DND-41 (cell line): ENCODE results near the gene TMEM119.
A peak's percentile ranks its signal among the peaks of the same experiment; 100 is the strongest.

Experiments used
- ATAC-seq: fragments of 200-7000 bp; cut with Tn5 transposase; 3 replicates; pipeline ENCODE4 v1.9.1; 2021; ENCODE audit warnings: low read depth; ENCODE audit not compliant: insufficient read depth
- DNase-seq: peaks from one replicate; pipeline ENCODE4 v3.0.0-alpha.2; 2020
- H2AFZ ChIP-seq: 2 replicates; pipeline ENCODE4 v1.6.0; 2012; ENCODE audit warnings: low read depth, low read length
- H3K27ac ChIP-seq: 2 replicates; pipeline ENCODE4 v1.5.1; 2012; ENCODE audit warnings: low read length, inconsistent platforms
- H3K27me3 ChIP-seq: fragments of 200-600 bp; sonication (generic); 2 replicates; pipeline ENCODE4 v1.6.0; 2012; ENCODE audit warnings: low read length, mild to moderate bottlenecking, inconsistent platforms; ENCODE audit not compliant: insufficient read depth, poor library complexity
- H3K36me3 ChIP-seq: 2 replicates; pipeline ENCODE4 v1.5.1; 2012; ENCODE audit warnings: low read length, inconsistent platforms; ENCODE audit not compliant: insufficient read depth
- H3K4me1 ChIP-seq: 2 replicates; pipeline ENCODE4 v1.5.1; 2012; ENCODE audit warnings: mild to moderate bottlenecking, low read length; ENCODE audit not compliant: insufficient read depth
- H3K4me2 ChIP-seq: 2 replicates; pipeline ENCODE4 v1.6.0; 2012; ENCODE audit warnings: mild to moderate bottlenecking, moderate library complexity, low read length, inconsistent platforms; ENCODE audit not compliant: insufficient read depth
- H3K4me3 ChIP-seq, 2 experiments: fragments of 200-600 bp in 1 of 2; shearing (Covaris generic) in 1 of 2; 2 replicates each; pipeline ENCODE4 v1.5.1; 2012 to 2016; ENCODE audit warnings: inconsistent platforms in 2 of 2, low read length in 2 of 2, mild to moderate bottlenecking in 2 of 2, low read depth in 1 of 2, moderate library complexity in 1 of 2
- H3K79me2 ChIP-seq: 2 replicates; pipeline ENCODE4 v1.6.0; 2012; ENCODE audit warnings: low read length, inconsistent platforms; ENCODE audit not compliant: insufficient read depth
- H3K9ac ChIP-seq: 2 replicates; pipeline ENCODE4 v1.6.0; 2012; ENCODE audit warnings: low read depth, mild to moderate bottlenecking, inconsistent platforms, low read length, moderate library complexity
- H3K9me3 ChIP-seq: 2 replicates; pipeline ENCODE4 v1.5.1; 2012; ENCODE audit warnings: low read length, moderate library complexity, mild to moderate bottlenecking, inconsistent platforms; ENCODE audit not compliant: insufficient read depth, severe bottlenecking
- H4K20me1 ChIP-seq: 2 replicates; pipeline ENCODE4 v1.6.0; 2012; ENCODE audit warnings: low read length; ENCODE audit not compliant: insufficient read depth
- EZH2 ChIP-seq: IDR thresholded peaks from 3 replicates; pipeline ENCODE4 v1.6.1; 2012; ENCODE audit warnings: borderline replicate concordance, low read depth, mild to moderate bottlenecking, moderate library complexity, low read length, inconsistent platforms; ENCODE audit not compliant: severe bottlenecking
- TF ChIP-seq, protein P1 (sequence below): IDR thresholded peaks from 2 replicates; pipeline ENCODE4 v1.5.1; 2012; ENCODE audit warnings: borderline replicate concordance, low read length, moderate library complexity, mild to moderate bottlenecking; ENCODE audit not compliant: poor library complexity, severe bottlenecking; ENCODE audit errors: extremely low read depth

TMEM119 gene

DNA sequence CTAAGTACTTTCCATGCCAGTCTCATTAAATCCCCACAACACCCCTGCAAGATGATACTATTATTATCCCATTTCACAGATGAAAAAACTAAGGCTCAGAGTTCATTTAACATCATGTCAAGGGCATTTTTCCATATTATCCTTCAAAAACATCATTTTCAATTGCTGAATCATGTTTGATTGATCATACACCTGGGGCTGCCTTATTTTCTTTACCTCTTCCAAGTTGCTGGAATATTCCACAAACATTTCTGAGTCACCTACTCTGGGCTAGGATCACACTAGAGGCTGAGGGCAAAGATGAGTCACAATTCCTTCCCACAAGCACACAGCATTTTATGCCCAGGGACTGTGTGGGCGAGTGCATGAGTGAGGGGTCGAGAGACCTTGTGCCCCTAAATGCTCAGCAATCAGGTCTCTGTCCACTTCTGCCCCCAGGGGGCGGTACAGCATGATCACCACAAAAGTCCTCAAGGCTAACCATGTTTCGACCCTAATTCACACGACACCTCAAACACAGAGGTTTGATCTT, 14.1 kb upstream of the TMEM119 start:
- H3K27me3 ChIP-seq: no peaks in the 10 kb centered on the region
- DNase-seq: peak; percentile 64
- TF ChIP-seq, protein P1, sequence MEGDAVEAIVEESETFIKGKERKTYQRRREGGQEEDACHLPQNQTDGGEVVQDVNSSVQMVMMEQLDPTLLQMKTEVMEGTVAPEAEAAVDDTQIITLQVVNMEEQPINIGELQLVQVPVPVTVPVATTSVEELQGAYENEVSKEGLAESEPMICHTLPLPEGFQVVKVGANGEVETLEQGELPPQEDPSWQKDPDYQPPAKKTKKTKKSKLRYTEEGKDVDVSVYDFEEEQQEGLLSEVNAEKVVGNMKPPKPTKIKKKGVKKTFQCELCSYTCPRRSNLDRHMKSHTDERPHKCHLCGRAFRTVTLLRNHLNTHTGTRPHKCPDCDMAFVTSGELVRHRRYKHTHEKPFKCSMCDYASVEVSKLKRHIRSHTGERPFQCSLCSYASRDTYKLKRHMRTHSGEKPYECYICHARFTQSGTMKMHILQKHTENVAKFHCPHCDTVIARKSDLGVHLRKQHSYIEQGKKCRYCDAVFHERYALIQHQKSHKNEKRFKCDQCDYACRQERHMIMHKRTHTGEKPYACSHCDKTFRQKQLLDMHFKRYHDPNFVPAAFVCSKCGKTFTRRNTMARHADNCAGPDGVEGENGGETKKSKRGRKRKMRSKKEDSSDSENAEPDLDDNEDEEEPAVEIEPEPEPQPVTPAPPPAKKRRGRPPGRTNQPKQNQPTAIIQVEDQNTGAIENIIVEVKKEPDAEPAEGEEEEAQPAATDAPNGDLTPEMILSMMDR: peak; percentile 73
- TF ChIP-seq EZH2: no peak
- H3K4me3 ChIP-seq: no peak overlapping the region
- ATAC-seq: peak; percentile 32; the same call in 1 of the 3 replicates
- H3K4me1 ChIP-seq: peaks cover 7% of the 10 kb centered on the region
- H3K27ac ChIP-seq: no peak overlapping the region
- no peaks in the 10 kb centered on the region for H4K20me1 ChIP-seq
- H3K9me3 ChIP-seq: peaks cover 4% of the 10 kb centered on the region
- H2AFZ ChIP-seq: no peak overlapping the region
- no peaks in the 10 kb centered on the region for H3K36me3 ChIP-seq
- H3K9ac ChIP-seq: no peak overlapping the region
- H3K79me2 ChIP-seq: no peaks in the 10 kb centered on the region
- H3K4me2 ChIP-seq: no peak overlapping the region

DNA sequence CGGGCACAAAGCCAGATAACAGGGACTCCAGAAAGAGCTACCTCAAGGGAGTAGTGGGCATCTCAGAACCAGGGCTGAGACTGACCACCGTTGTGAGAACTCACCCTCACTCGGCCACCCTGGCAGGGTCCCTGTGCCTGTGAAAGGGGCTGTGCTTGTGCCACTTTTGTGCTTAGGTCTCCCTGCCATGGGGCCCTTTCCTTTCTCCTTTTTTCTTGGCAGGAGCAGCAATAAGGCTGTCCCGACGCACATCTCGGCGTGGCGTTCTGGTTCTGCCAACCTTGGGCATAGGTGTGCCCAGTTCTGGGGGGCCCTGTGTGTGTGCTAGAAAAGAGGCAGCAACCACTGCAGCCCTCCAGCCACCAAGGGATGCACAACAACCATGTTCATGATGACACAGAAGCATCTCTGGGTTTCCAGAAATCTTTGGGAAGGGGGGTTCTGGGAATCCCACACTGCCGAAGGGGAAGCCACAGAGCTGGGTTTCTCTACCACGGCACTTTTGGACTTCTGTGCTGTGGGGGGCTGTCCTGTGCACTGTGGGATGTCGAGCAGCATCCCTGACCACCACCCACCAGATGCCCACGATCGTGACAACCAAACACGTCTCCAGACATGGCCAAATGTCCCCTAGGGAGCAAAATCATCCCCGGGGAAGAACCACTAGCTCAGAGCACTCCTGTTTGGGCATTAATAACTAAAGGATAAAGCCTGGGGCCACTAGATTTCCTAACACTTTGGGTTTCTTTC, 13.1 kb upstream of the TMEM119 start:
- Histone ChIP-seq H3K4me2 (no peak overlapping the region), H3K27me3 (no peaks in the 10 kb centered on the region), H3K9me3 (peaks cover 4% of the 10 kb centered on the region), H3K36me3 (no peaks in the 10 kb centered on the region), H3K9ac (no peak overlapping the region), H2AFZ (no peak overlapping the region), H3K27ac (no peak overlapping the region), H4K20me1 (no peaks in the 10 kb centered on the region), H3K4me3 (no peak overlapping the region), H3K79me2 (no peaks in the 10 kb centered on the region), H3K4me1 (no peaks in the 10 kb centered on the region)
- no peak for TF ChIP-seq EZH2
- DNase-seq: no peak
- ATAC-seq: no peak

DNA sequence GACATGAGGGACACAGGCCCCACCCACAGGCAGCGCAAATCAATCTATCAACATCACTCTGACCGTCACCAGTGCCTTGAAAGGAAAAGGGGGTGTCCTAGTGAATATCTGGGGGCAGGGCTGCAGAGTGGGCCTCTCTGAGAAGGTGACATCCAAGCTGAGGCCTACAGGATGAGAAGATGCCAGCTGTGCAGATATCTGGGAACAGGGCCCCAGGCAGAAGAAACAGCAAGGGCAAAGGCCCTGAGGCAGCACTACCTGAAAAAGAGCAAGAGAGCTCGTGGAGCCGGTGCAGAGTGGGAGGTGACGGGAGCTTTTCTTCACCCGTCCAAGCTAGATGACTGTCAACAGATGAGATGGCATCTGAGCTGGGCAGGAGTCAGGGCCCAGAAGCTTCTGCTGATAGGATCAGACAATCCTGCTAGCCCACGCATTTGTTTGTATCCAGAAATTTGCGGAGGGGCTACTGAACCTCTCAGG, 12.5 kb upstream of the TMEM119 start:
- ATAC-seq (no peak), DNase-seq (no peak)
- no peak for TF ChIP-seq EZH2
- TF ChIP-seq, protein P1: no peak
- Histone ChIP-seq H3K4me2 (no peak overlapping the region), H2AFZ (no peak overlapping the region), H4K20me1 (no peaks in the 10 kb centered on the region), H3K4me3 (no peak overlapping the region), H3K9me3 (no peaks in the 10 kb centered on the region), H3K79me2 (no peaks in the 10 kb centered on the region), H3K4me1 (no peaks in the 10 kb centered on the region), H3K9ac (no peak overlapping the region), H3K27me3 (no peaks in the 10 kb centered on the region), H3K36me3 (no peaks in the 10 kb centered on the region), H3K27ac (no peak overlapping the region)
